HepG2 (cell line): ENCODE measurements around the gene SLC25A20. TPM values are rescaled to one million over a fixed set of nuclear protein-coding genes. Genes with fewer than 3 reads are reported as not detected.
A peak's percentile ranks its signal among the peaks of the same experiment; 100 is the strongest.

Experiments used
- AKAP8 ChIP-seq: sonication (generic); formaldehyde crosslinking; IDR thresholded peaks from 2 replicates; pipeline ENCODE4 v1.5.1; 2020; ENCODE audit warnings: mild to moderate bottlenecking, missing genetic modification reagents
- CBX2 ChIP-seq, 2 experiments: fragments of 200-600 bp in 1 of 2; sonication (generic); formaldehyde crosslinking in 1 of 2; IDR thresholded peaks; 2 replicates each; pipeline versions ENCODE4 v1.7.0 to v1.8.1; 2018 to 2022; ENCODE audit warnings: low read depth in 2 of 2, low read length in 1 of 2, mild to moderate bottlenecking in 1 of 2, missing genetic modification reagents in 1 of 2
- CENPT ChIP-seq: sonication (generic); formaldehyde crosslinking; IDR thresholded peaks from 2 replicates; pipeline ENCODE4 v1.8.0; 2022; ENCODE audit warnings: low read depth, mild to moderate bottlenecking, moderate library complexity, missing genetic modification reagents
- ETV6 ChIP-seq: sonication (generic); formaldehyde crosslinking; conservative IDR thresholded peaks from 2 replicates; pipeline ENCODE4 v1.4.0; 2020; ENCODE audit warnings: missing genetic modification reagents
- FOSL1 ChIP-seq: sonication (generic); formaldehyde crosslinking; IDR thresholded peaks from 2 replicates; pipeline ENCODE4 v1.9.0; 2021; ENCODE audit warnings: missing genetic modification reagents, borderline replicate concordance
- KAT7 ChIP-seq: IDR thresholded peaks from 2 replicates; pipeline ENCODE4 v1.6.1; 2018; ENCODE audit warnings: borderline replicate concordance, missing compliant biosample characterization
- MED13 ChIP-seq: sonication (generic); formaldehyde crosslinking; IDR thresholded peaks from 2 replicates; pipeline ENCODE4 v1.5.0; 2020; ENCODE audit warnings: missing genetic modification reagents
- NR2C2 ChIP-seq: sonication (generic); formaldehyde crosslinking; IDR thresholded peaks from 2 replicates; pipeline ENCODE4 v1.4.0; 2020; ENCODE audit warnings: missing genetic modification reagents, mild to moderate bottlenecking, moderate library complexity, borderline replicate concordance
- ONECUT2 ChIP-seq: sonication (generic); formaldehyde crosslinking; IDR thresholded peaks from 2 replicates; pipeline ENCODE4 v1.4.0; 2020; ENCODE audit warnings: missing genetic modification reagents
- TBX3 ChIP-seq: fragments of 450-650 bp; IDR thresholded peaks from 2 replicates; pipeline ENCODE4 v1.6.1; 2017; ENCODE audit warnings: antibody characterized with exemption, mild to moderate bottlenecking, inconsistent platforms, borderline replicate concordance
- YY1 ChIP-seq: IDR thresholded peaks from 2 replicates; pipeline ENCODE4 v1.6.1; 2011; ENCODE audit warnings: low read length, low read depth, moderate library complexity, mild to moderate bottlenecking; ENCODE audit not compliant: insufficient read depth, insufficient replicate concordance
- ZIK1 ChIP-seq: sonication (generic); formaldehyde crosslinking; IDR thresholded peaks from 2 replicates; pipeline ENCODE4 v1.5.0; 2020; ENCODE audit warnings: mild to moderate bottlenecking, low read depth, missing genetic modification reagents, borderline replicate concordance
- ZNF232 ChIP-seq: sonication (generic); formaldehyde crosslinking; IDR thresholded peaks from 2 replicates; pipeline ENCODE4 v1.4.0; 2020; ENCODE audit warnings: missing genetic modification reagents, borderline replicate concordance
- ZNF546 ChIP-seq: sonication (generic); formaldehyde crosslinking; conservative IDR thresholded peaks from 2 replicates; pipeline ENCODE4 v1.8.1; 2023; ENCODE audit warnings: mild to moderate bottlenecking, missing genetic modification reagents
- ZNF570 ChIP-seq: sonication (generic); formaldehyde crosslinking; IDR thresholded peaks from 2 replicates; pipeline ENCODE4 v1.4.0; 2020; ENCODE audit warnings: mild to moderate bottlenecking, missing genetic modification reagents, borderline replicate concordance
- ZNF720 ChIP-seq: sonication (generic); formaldehyde crosslinking; IDR thresholded peaks from 2 replicates; pipeline ENCODE4 v1.4.0; 2020; ENCODE audit warnings: missing genetic modification reagents
- ZSCAN12 ChIP-seq: sonication (generic); formaldehyde crosslinking; IDR thresholded peaks from 2 replicates; pipeline ENCODE4 v1.9.0; 2021; ENCODE audit warnings: mild to moderate bottlenecking, missing genetic modification reagents
- polyA plus RNA-seq, 8 experiments: library from polyadenylated mRNA; depleted of rRNA in 3 of 8; stranded (reverse) in 7 of 8; unstranded in 1 of 8; fragments of >200 nt; fragmentation: Illumina TruSeq in 4 of 8; extraction: Trizol in 4 of 8; gene quantifications; 2 replicates each; pipeline versions ENCODE4 v1.2.1 to v1.2.3, GENCODE V29; 2011 to 2016; ENCODE audit warnings: low read depth in 4 of 8, missing spikeins in 1 of 8, mixed read lengths in 1 of 8; ENCODE audit not compliant: insufficient read depth in 1 of 8
- total RNA-seq, 5 experiments: library from RNA; depleted of rRNA; stranded (reverse); fragments of >200 nt; fragmentation: Illumina TruSeq; extraction: Trizol; gene quantifications; 2 replicates each; pipeline ENCODE4 v1.2.3, GENCODE V29; 2016; ENCODE audit warnings: low read depth in 1 of 5
- TF ChIP-seq, protein P1 (sequence below): sonication (generic); formaldehyde crosslinking; IDR thresholded peaks from 2 replicates; pipeline ENCODE4 v1.4.0; 2020; ENCODE audit warnings: missing genetic modification reagents, borderline replicate concordance
- TF ChIP-seq, protein P2 (sequence below): sonication (generic); formaldehyde crosslinking; conservative IDR thresholded peaks from 2 replicates; pipeline ENCODE4 v1.8.1; 2023; ENCODE audit warnings: missing genetic modification reagents
- TF ChIP-seq, protein P3 (sequence below): sonication (generic); formaldehyde crosslinking; IDR thresholded peaks from 2 replicates; pipeline ENCODE4 v1.5.0; 2020; ENCODE audit warnings: missing genetic modification reagents

The SLC25A20 gene
- total and polyA plus RNA-seq, 2 of the 13 experiments (the other 11 are each of a cell fraction or from before 2014, with no cell fraction given): 21.1 to 26.6 TPM

DNA sequence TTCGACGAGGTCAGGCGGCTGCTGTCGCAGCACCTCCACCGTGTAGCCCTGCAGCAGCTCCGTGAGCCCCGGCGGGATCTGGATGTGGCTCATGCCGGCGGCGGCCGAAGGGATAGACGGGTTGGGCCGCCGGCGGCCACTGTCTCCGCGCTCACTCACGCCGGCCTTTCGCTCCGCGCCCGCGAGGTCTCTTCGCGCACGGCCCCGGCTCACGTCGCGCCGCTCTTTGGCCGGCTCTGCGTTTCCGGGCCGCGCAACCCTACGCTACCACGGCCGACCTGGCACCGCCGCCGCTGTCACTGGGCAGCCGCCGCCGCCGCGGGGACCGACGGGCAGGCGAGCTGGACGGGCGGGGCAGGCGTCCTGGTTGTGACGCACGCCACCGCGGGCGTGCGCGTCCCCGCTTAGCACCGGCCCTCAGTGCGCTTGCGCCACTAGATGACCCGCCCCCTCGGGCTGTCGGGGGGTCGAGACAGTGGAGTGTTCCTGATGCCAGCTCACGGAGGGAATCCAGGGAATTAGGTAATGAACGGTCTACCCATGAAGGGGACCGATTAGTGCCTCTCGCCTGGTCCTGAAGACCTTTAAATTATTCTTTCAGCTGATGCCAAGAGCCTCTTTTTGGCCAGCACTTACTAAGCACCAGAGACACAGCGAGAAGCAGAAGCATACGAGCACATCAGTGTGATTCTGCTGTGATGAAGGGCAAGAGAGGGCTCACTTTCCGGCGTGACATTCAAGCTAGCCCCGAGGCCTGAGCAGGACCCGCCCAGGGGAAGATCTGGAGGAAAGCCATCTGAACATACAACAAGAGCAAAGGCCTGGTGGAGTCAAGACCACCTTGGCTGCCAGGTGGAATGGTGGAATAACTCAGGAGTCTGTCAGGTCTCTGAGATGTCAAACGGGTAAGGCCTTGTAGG lies 50.9 kb downstream of the SLC25A20 start, which contains the start of gene PRKAR2A (continued):
- no peak for TF ChIP-seq KAT7 (CRISPR knock-in tag)
- no peak for TF ChIP-seq ETV6
- TF ChIP-seq YY1: no peak
- no peak for TF ChIP-seq ZNF232 (CRISPR knock-in tag)
- peak; percentile 73 for TF ChIP-seq NR2C2 (CRISPR knock-in tag)
- no peak for TF ChIP-seq AKAP8 (CRISPR knock-in tag)
- TF ChIP-seq ZSCAN12 (CRISPR knock-in tag): peak; percentile 58; the same call in 1 of the 2 replicates
- TF ChIP-seq ZNF570 (CRISPR knock-in tag): peak; percentile 84; the same call in 1 of the 2 replicates
- no peak for TF ChIP-seq ONECUT2 (CRISPR knock-in tag)
- TF ChIP-seq CENPT: no peak; the same call in 1 of the 2 replicates
- no peak for TF ChIP-seq ZNF720 (CRISPR knock-in tag)
- no peak for TF ChIP-seq FOSL1 (CRISPR knock-in tag)
- peak; percentile 32; the same call in 1 of the 2 replicates for TF ChIP-seq ZIK1 (CRISPR knock-in tag)
- TF ChIP-seq, protein P1, sequence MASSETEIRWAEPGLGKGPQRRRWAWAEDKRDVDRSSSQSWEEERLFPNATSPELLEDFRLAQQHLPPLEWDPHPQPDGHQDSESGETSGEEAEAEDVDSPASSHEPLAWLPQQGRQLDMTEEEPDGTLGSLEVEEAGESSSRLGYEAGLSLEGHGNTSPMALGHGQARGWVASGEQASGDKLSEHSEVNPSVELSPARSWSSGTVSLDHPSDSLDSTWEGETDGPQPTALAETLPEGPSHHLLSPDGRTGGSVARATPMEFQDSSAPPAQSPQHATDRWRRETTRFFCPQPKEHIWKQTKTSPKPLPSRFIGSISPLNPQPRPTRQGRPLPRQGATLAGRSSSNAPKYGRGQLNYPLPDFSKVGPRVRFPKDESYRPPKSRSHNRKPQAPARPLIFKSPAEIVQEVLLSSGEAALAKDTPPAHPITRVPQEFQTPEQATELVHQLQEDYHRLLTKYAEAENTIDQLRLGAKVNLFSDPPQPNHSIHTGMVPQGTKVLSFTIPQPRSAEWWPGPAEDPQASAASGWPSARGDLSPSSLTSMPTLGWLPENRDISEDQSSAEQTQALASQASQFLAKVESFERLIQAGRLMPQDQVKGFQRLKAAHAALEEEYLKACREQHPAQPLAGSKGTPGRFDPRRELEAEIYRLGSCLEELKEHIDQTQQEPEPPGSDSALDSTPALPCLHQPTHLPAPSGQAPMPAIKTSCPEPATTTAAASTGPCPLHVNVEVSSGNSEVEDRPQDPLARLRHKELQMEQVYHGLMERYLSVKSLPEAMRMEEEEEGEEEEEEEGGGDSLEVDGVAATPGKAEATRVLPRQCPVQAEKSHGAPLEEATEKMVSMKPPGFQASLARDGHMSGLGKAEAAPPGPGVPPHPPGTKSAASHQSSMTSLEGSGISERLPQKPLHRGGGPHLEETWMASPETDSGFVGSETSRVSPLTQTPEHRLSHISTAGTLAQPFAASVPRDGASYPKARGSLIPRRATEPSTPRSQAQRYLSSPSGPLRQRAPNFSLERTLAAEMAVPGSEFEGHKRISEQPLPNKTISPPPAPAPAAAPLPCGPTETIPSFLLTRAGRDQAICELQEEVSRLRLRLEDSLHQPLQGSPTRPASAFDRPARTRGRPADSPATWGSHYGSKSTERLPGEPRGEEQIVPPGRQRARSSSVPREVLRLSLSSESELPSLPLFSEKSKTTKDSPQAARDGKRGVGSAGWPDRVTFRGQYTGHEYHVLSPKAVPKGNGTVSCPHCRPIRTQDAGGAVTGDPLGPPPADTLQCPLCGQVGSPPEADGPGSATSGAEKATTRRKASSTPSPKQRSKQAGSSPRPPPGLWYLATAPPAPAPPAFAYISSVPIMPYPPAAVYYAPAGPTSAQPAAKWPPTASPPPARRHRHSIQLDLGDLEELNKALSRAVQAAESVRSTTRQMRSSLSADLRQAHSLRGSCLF: no peak
- TF ChIP-seq MED13 (CRISPR knock-in tag): no peak
- TF ChIP-seq, protein P2, sequence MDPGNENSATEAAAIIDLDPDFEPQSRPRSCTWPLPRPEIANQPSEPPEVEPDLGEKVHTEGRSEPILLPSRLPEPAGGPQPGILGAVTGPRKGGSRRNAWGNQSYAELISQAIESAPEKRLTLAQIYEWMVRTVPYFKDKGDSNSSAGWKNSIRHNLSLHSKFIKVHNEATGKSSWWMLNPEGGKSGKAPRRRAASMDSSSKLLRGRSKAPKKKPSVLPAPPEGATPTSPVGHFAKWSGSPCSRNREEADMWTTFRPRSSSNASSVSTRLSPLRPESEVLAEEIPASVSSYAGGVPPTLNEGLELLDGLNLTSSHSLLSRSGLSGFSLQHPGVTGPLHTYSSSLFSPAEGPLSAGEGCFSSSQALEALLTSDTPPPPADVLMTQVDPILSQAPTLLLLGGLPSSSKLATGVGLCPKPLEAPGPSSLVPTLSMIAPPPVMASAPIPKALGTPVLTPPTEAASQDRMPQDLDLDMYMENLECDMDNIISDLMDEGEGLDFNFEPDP: no peak
- TF ChIP-seq TBX3: no peak
- TF ChIP-seq, protein P3, sequence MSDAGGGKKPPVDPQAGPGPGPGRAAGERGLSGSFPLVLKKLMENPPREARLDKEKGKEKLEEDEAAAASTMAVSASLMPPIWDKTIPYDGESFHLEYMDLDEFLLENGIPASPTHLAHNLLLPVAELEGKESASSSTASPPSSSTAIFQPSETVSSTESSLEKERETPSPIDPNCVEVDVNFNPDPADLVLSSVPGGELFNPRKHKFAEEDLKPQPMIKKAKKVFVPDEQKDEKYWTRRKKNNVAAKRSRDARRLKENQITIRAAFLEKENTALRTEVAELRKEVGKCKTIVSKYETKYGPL: 0 out of 2 replicates have a peak, but pooled peaks have one; percentile 22
- TF ChIP-seq CBX2 (IDR thresholded peaks at IDR 0.05; ENCODE audit: low read depth, low read length): no peak
- TF ChIP-seq CBX2 (CRISPR knock-in tag; IDR thresholded peaks at IDR 0.05; ENCODE audit: low read depth): no peak
- no peak; the same call in 1 of the 2 replicates for TF ChIP-seq ZNF546 (CRISPR knock-in tag)
